ENCODE measurements around the gene SERPINH1.
A peak's percentile ranks its signal among the peaks of the same experiment; 100 is the strongest.

SERPINH1 gene

GRCh38 chr11:75533896-75534258 lies 28.2 kb upstream of the SERPINH1 start:
- DNase-seq, result no peak

GRCh38 chr11:75534259-75535069 lies 27.6 kb upstream of the SERPINH1 start:
- no peak for DNase-seq

- DNase-seq, result no peak
These were observed 27.0 kb upstream of the SERPINH1 start for GRCh38 chr11:75535071-75535470.

GRCh38 chr11:75536786-75537641 lies 25.0 kb upstream of the SERPINH1 start:
- no peak for DNase-seq

- no peak for DNase-seq
These were observed 24.3 kb upstream of the SERPINH1 start for GRCh38 chr11:75537740-75538139.

GRCh38 chr11:75538150-75538942 lies 23.7 kb upstream of the SERPINH1 start:
- DNase-seq, result no peak

GRCh38 chr11:75539459-75540334 lies 22.4 kb upstream of the SERPINH1 start:
- DNase-seq, result no peak

GRCh38 chr11:75541193-75542087 lies 20.6 kb upstream of the SERPINH1 start:
- DNase-seq, result no peak

- no peak for DNase-seq
These were observed 20.0 kb upstream of the SERPINH1 start for GRCh38 chr11:75542088-75542438.

GRCh38 chr11:75543806-75544205 lies 18.2 kb upstream of the SERPINH1 start:
- DNase-seq, result no peak

- no peak for DNase-seq
These were observed 14.9 kb upstream of the SERPINH1 start for GRCh38 chr11:75547177-75547576.

- peak; percentile 55 for DNase-seq
These were observed 14.4 kb upstream of the SERPINH1 start for GRCh38 chr11:75547617-75548058.

- no peak for DNase-seq
These were observed 13.3 kb upstream of the SERPINH1 start for GRCh38 chr11:75548595-75549272.

GRCh38 chr11:75549370-75549958 lies 12.6 kb upstream of the SERPINH1 start:
- no peak for DNase-seq

- no peak for DNase-seq
These were observed 8.9 kb upstream of the SERPINH1 start for GRCh38 chr11:75553182-75553581.

- no peak for DNase-seq
These were observed 8.2 kb upstream of the SERPINH1 start for GRCh38 chr11:75553889-75554257.

GRCh38 chr11:75554258-75555022 lies 7.6 kb upstream of the SERPINH1 start:
- DNase-seq, result peak; percentile 84

- DNase-seq, result no peak
These were observed 6.8 kb upstream of the SERPINH1 start for GRCh38 chr11:75555079-75555811.

- no peak for DNase-seq
These were observed 5.8 kb upstream of the SERPINH1 start for GRCh38 chr11:75556275-75556674.

Data from NCI-H2227 treated with DMSO at 0.1 percent for 48 hours (cell line).